Embryonic facial prominence (tissue), 1 donor: Measurements from ENCODE around the gene ARFGAP2.

Experiments used
- DNase-seq: peaks from one replicate; pipeline ENCODE4 v3.0.0-alpha.2; 2016; ENCODE audit errors: extremely low spot score

The ARFGAP2 gene

DNA sequence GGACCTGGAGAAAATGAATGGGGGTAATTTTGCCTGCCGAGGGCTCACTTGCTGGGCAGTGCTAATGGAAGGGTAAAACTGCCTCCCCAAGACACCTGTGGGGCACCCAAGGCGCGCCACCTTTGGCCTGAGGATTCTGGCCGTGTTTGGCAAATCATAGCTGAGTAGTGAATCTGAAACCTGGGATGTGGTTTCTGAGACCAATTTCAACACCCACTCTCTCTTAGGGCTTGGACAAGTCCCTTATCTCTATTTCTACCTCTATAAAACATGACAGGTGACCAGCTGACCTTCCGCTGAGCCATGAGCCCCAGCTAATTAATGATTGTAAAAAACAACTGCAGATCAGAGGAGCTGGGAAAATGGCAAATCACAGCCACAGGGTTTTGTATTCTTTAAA, 11.0 kb upstream of the ARFGAP2 start:
- no peak for DNase-seq

GRCh38 chr11:47186700-47187695, 10.3 kb upstream of the ARFGAP2 start:
- peak; percentile 39 for DNase-seq

GRCh38 chr11:47186076-47186699, 9.5 kb upstream of the ARFGAP2 start, which contains the start of gene PACSIN3:
TSS of gene PACSIN3 (minus strand) at chr11:47186434. CDS start at chr11:47182727, 3,707 bp downstream.
- no peak for DNase-seq

DNA sequence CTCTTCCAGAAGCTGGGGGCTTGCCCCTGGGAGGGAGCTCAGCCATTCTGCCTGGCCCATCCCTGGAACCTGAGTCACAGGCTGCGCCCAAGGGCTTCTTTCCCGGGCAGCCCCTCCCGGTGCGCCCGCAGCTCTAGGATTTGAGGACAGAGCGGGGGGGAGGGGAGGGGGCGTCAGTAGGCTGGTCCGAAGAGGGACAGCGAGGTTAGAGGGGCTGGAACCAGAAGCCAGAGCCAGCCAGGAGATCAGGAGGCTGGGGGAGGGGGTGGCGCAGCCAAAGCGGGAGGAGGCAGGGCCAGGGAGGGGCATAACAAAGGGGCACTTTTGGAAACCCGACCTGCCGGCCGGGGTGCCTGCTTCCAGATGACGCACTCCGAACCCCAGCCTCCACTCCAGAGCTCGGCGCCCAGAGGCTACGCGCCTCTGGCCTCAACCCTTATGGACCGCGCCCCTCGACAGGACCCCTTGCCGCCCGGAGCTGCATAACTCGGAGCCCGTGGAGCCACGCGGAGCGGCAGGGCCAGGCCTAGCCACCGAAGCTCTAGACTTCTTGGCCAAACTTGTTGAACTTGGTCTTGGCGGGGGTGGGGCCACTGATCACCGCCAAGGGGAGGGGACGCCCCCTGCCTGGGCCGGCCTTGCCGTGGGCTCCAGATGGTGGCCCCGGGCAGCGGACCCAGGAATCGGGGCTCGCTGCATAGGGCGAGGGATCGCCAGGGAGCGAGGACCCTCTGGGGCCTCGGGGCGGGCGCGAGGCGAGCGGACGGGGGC, 8.8 kb upstream of the ARFGAP2 start:
- DNase-seq, result peak; percentile 34

DNA sequence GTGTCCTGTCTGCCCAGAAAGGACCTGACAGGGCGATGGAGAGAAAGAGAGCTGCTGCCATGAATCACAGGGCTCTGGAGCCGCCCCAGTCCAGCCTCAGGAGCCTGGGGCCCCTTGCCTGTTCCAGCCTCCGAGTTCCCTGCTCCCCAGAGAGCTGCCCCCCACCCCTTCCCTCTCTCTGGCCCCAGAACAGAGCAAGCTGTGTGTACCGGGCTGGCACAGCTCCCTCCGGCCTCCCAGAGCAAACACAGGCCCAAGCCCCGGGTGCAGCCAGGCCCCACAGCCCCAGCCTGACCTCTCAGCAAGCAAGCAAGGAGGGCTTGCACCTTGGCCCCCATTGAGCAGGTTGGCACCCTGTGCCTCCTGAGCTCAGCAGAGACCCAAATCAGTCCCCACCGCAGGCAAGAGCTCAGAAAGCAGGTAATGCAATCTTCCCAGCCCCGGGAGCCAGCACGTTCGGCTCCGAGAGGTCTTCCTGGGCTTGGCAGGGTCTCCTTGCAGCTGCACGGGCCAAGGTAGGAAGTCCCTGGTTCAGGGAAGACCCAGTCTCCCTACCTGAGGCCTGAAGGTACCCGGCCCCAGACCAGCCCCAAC, 8.1 kb upstream of the ARFGAP2 start:
- no peak for DNase-seq

- no peak for DNase-seq
Observed at GRCh38 chr11:47183969-47184368, 7.3 kb upstream of the ARFGAP2 start.

GRCh38 chr11:47183031-47183856, 6.6 kb upstream of the ARFGAP2 start:
- no peak for DNase-seq

DNA sequence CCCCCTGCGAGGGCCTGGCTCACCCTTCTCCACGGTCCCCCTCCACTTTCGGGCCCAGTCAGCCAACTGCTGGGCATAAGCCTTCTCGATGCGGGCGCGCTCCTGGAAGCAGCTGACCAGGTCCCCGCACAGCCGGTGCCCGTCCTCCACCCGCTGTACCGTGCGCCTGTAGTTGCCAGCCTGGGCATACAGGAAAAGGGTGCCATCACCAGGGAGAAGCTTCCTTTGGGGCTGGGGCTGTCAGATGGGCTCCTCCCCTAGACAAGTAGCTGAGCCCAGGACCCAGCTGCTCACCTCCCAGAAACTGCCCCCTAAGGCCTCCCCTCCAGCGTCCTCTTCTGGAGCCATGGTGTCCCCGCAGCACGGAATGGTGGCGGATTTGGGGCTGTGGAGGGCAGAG, 5.7 kb upstream of the ARFGAP2 start:
- DNase-seq, result no peak

GRCh38 chr11:47181271-47181670, 4.6 kb upstream of the ARFGAP2 start:
- DNase-seq, result no peak

DNA sequence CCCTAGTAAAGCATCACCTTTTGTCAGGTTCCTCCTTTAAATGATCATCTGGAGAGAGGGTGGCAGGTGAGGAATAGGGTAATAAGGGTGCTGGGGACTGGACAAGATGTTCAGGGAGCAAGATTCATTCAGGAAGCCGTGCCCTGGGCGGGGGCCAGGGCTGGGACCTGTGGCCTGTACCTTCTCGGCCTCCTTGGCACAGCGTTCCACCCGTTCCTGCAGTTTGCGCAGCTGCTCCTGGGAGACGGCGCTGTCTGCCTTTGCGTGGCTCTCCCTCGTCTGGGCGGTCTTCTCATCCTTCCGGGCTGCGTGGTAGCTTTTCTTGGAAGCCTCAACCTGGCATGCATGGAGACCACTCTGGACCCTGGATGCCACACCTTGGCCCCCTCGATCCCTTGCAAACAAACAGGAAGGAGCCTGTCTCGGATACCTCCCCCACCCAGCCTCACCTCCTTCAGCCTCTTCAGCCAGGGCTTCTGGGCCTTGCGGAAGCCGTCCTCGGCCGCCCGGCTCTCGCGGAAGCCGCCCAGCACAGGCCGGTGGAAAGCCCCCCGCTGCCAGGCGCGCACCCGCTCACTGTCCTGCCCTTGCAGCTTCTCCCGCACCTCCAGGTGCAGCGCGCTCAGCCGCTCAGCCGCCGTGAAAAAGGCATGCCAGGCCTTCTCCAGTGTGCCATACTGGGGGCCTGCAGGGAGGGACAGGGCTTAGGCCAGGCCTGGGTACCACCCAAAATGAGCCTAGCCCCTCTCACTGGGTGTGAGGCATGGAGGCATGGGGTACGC, 3.5 kb upstream of the ARFGAP2 start:
- DNase-seq, result no peak

DNA sequence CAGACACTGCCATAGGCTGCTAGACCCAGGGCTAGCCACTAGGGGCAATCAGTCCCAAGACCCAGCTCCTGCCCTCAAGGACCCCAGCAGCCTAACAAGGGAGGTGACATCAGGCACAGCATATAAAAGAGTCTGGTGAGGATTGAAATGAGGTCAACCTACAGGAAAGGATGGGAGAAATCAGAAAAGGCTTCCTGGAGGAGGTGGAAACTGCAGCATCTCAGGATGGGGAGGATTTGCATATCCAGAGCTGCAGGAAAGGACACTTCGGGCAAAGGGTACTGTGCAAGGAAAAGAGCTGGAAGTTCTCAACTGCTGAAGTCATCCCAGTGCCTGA, 2.9 kb upstream of the ARFGAP2 start:
- no peak for DNase-seq

GRCh38 chr11:47178737-47179654, 2.3 kb upstream of the ARFGAP2 start:
- DNase-seq, result no peak

GRCh38 chr11:47178316-47178715, 1.6 kb upstream of the ARFGAP2 start:
- DNase-seq, result no peak

- no peak for DNase-seq
Observed at GRCh38 chr11:47177846-47178245, 1.2 kb upstream of the ARFGAP2 start.

GRCh38 chr11:47177229-47177845, 658 bp upstream of the ARFGAP2 start:
- peak; percentile 71 for DNase-seq

DNA sequence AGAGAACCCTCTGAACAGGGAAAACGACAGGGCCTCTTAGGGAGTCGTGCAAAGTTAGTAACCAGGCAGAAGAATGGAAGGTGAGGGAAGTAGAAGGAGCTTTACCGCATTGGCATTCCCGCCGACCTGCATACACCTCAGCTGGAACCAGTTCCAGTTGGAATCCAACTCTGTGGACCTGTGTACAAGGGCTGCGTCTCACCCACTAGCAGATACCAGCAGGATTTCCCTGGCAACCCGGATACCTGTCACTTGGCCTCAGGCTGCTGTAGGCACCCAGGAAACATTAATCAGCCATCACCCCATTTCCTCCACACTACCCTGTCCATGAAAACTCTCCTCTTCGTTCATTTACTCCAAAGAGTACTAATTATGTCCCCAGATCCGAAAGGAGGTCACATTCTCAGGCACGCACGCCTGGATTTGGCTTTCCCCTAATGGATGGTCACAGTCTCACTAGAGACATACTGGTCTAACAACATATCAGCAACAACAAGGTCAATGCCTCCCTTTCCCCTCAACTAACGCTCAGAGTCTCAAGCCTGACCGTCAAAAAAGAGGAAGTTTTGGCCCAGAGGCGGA, 842 bp downstream of the ARFGAP2 start:
- no peak for DNase-seq

DNA sequence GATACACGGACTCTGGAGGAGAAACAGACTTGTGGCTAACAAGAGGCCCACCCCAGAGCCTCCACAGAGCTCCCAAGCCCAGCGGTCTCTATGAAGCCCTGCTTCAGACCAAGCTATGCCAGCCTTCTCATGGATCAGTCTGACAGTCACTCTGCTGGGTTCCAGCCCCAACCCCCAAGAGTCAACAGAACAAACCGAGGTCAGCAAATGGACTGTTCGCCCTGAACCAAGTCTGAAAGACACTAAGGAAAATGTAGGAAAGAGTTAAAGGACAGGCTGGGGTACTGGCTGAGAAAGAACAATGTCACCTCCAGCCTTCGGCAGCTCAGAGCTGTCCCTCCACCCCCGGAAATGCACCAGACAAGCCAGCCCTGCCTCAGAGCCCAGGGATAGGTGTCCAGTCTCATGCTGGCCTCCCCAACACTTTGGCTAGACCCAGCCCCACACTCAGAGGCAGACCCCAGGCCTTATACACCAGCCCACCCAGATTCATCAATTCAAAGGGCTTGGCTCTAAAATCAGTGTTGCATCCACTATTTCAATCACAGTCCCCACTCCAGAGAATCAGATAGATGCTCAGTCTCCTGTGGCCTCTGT, 3.8 kb downstream of the ARFGAP2 start:
- no peak for DNase-seq

DNA sequence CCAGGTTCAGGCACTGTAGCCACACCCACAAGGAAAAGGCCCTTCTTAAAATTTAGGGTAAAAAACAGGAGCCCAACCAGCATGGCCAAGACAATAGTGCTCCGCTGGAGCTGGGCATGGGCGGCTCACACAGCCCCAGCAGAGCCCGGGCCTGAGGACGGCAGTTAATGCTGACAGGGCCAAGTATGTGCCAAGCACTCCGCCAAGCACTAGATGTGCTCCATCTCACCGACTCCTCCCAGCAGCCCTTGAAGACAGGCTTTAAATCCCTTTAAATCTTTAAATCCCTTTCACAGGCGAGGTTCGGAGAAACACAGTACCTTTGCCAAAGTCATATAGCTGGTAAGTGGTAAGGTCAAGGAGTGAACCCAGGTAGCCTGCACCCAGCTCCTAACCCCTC, 4.8 kb downstream of the ARFGAP2 start:
- no peak for DNase-seq
